Endothelial cell of umbilical vein (primary cell): ENCODE data around the gene WASL. TPM values are rescaled to one million over a fixed set of nuclear protein-coding genes. Genes with fewer than 3 reads are reported as not detected.
A peak's percentile ranks its signal among the peaks of the same experiment; 100 is the strongest.

ENCODE experiments used
- BruUV-seq: library from RNA; stranded (reverse); fragments of 400-500 nt; replicated peaks from 2 replicates; lab custom pipeline; 2021; lab: Mats Ljungman, UMichigan
- CTCF ChIA-PET: fragments of 300-600, 350-600 bp; sonication (Branson Sonifier 250); formaldehyde crosslinking; loops from one replicate; lab custom pipeline; 2021; ENCODE audit warnings: antibody characterized with exemption, inconsistent platforms; lab: Charles Lee
- POLR2A ChIA-PET: fragments of 300-600, 350-600 bp; sonication (Branson Sonifier 250); formaldehyde crosslinking; loops from one replicate; lab custom pipeline; 2021; ENCODE audit warnings: antibody characterized with exemption, inconsistent platforms; lab: Charles Lee
- DNase-seq: peaks from one replicate; pipeline ENCODE4 v3.0.0-alpha.2; 2011; ENCODE audit warnings: low read depth, low spot score
- FAIRE-seq: peaks from 2 replicates; lab custom pipeline; 2011; peaks lifted over from hg19 to GRCh38; lab: Jason Lieb, UNC
- H2AFZ ChIP-seq: 2 replicates; pipeline ENCODE4 v1.6.0; 2012; ENCODE audit warnings: low read depth, low read length, control low read depth, inconsistent platforms
- H3K27ac ChIP-seq: 2 replicates; pipeline ENCODE4 v1.5.1; 2011; ENCODE audit warnings: low read depth, mild to moderate bottlenecking, control low read depth, low read length, moderate library complexity; ENCODE audit not compliant: insufficient read depth
- H3K27me3 ChIP-seq, 2 experiments: 2 replicates each; pipeline versions ENCODE4 v1.6.0 to v1.6.1; 2011; ENCODE audit warnings: low read length in 2 of 2, mixed read lengths in 1 of 2; ENCODE audit not compliant: control insufficient read depth in 2 of 2, insufficient read depth in 2 of 2
- H3K36me3 ChIP-seq, 2 experiments: 2 replicates in 1 of 2; 3 replicates in 1 of 2; pipeline ENCODE4 v1.5.1; 2011; ENCODE audit warnings: low read length in 2 of 2, mild to moderate bottlenecking in 1 of 2, moderate library complexity in 1 of 2; ENCODE audit not compliant: control insufficient read depth in 2 of 2, insufficient read depth in 2 of 2; ENCODE audit errors: extremely low read depth in 1 of 2
- H3K4me1 ChIP-seq: 3 replicates; pipeline ENCODE4 v1.5.1; 2011; ENCODE audit warnings: mild to moderate bottlenecking, low read length; ENCODE audit not compliant: control insufficient read depth, insufficient read depth; ENCODE audit errors: extremely low read depth
- H3K4me2 ChIP-seq: 2 replicates; pipeline ENCODE4 v1.6.1; 2011; ENCODE audit warnings: low read length, control low read depth, mixed read lengths; ENCODE audit not compliant: insufficient read depth
- H3K4me3 ChIP-seq, 3 experiments: fragments of 200-600 bp in 1 of 3; sonication (generic), shearing (Covaris generic) in 1 of 3; replicated peaks in 1 of 3; 2 replicates each; pipeline ENCODE4 v1.5.1; 2011 to 2016; ENCODE audit warnings: control low read depth in 3 of 3, low read length in 3 of 3, mild to moderate bottlenecking in 2 of 3, inconsistent platforms in 1 of 3, low read depth in 1 of 3, moderate library complexity in 1 of 3; ENCODE audit not compliant: insufficient read depth in 1 of 3
- H3K79me2 ChIP-seq: 2 replicates; pipeline ENCODE4 v1.6.0; 2012; ENCODE audit warnings: low read length, inconsistent platforms; ENCODE audit not compliant: control insufficient read depth, insufficient read depth
- H3K9ac ChIP-seq: replicated peaks from 2 replicates; pipeline ENCODE3; 2011; ENCODE audit warnings: low read length, control low read depth; ENCODE audit not compliant: insufficient read depth; ENCODE audit errors: extremely low read depth
- H3K9me1 ChIP-seq: replicated peaks from 3 replicates; pipeline ENCODE4 v1.6.0; 2011; ENCODE audit warnings: mild to moderate bottlenecking, low read length; ENCODE audit not compliant: control insufficient read depth, insufficient read depth; ENCODE audit errors: extremely low read depth
- H3K9me3 ChIP-seq: replicated peaks from 2 replicates; pipeline ENCODE4 v1.5.1; 2012; ENCODE audit warnings: low read length, inconsistent platforms; ENCODE audit not compliant: control insufficient read depth, insufficient read depth
- H4K20me1 ChIP-seq: replicated peaks from 2 replicates; pipeline ENCODE3; 2011; ENCODE audit warnings: mild to moderate bottlenecking, low read length; ENCODE audit not compliant: control insufficient read depth, insufficient read depth; ENCODE audit errors: extremely low read depth
- EZH2 ChIP-seq: IDR thresholded peaks from 2 replicates; pipeline ENCODE4 v1.6.1; 2012; ENCODE audit warnings: borderline replicate concordance, low read depth, mild to moderate bottlenecking, moderate library complexity, low read length, inconsistent platforms; ENCODE audit not compliant: severe bottlenecking
- FOS ChIP-seq: IDR thresholded peaks from 2 replicates; pipeline ENCODE4 v1.6.1; 2011; ENCODE audit warnings: mild to moderate bottlenecking, low read length, moderate library complexity, borderline replicate concordance; ENCODE audit not compliant: insufficient read depth
- GATA2 ChIP-seq: IDR thresholded peaks from 2 replicates; pipeline ENCODE4 v1.7.0; 2011; ENCODE audit warnings: low read depth, mild to moderate bottlenecking, moderate library complexity, mixed read lengths, low read length; ENCODE audit not compliant: insufficient read length, insufficient read depth
- JUN ChIP-seq: IDR thresholded peaks from 2 replicates; pipeline ENCODE4 v1.6.1; 2011; ENCODE audit warnings: borderline replicate concordance, low read depth; ENCODE audit not compliant: insufficient read length, insufficient read depth
- MYC ChIP-seq: IDR thresholded peaks from one replicate; pipeline ENCODE4 v1.6.1; 2011; ENCODE audit warnings: mild to moderate bottlenecking, low read depth, low read length
- POLR2A ChIP-seq: IDR thresholded peaks from 2 replicates; pipeline ENCODE4 v1.6.1; 2012; ENCODE audit warnings: low read depth, mild to moderate bottlenecking, control low read depth, low read length
- POLR2AphosphoS5 ChIP-seq: IDR thresholded peaks from 2 replicates; pipeline ENCODE4 v1.6.1; 2012; ENCODE audit warnings: low read depth, mild to moderate bottlenecking, control low read depth, low read length, moderate library complexity; ENCODE audit not compliant: insufficient read depth
- dilution Hi-C: fragments of 300-500 bp; cut with MboI; formaldehyde crosslinking; loops from one replicate; pipeline ENCODE4 v1.15.0; 2019; ENCODE audit warnings: low sequenced_read_pairs; ENCODE audit not compliant: extremely low pct_ligation_motif_present
- intact Hi-C: fragments of 100-400 bp; cut with micrococcal nuclease; formaldehyde crosslinking; loops from one replicate; pipeline ENCODE4 v1.10.0; 2022
- polyA plus RNA-seq, 4 experiments: library from polyadenylated mRNA; depleted of rRNA in 3 of 4; stranded (reverse) in 3 of 4; unstranded in 1 of 4; fragments of >200 nt; gene quantifications; 2 replicates each; pipeline versions ENCODE4 v1.2.1 to v1.2.3, GENCODE V29; 2011 to 2012; ENCODE audit warnings: missing spikeins in 1 of 4
- total RNA-seq: library from RNA; stranded (reverse); gene quantifications from 2 replicates; pipeline ENCODE4 v1.2.3, GENCODE V29; 2021
- TF ChIP-seq, protein P1 (sequence below), 2 donors: IDR thresholded peaks; 1 replicate in 1 of 2; 2 replicates in 1 of 2; pipeline ENCODE4 v1.5.1; 2011; ENCODE audit warnings: low read length in 2 of 2, mild to moderate bottlenecking in 2 of 2, moderate library complexity in 2 of 2, control low read depth in 1 of 2, inconsistent platforms in 1 of 2, low read depth in 1 of 2; ENCODE audit not compliant: insufficient read depth in 1 of 2; ENCODE audit errors: extremely low read depth in 1 of 2
- TF ChIP-seq, protein P2 (sequence below): IDR thresholded peaks from 2 replicates; pipeline ENCODE4 v1.6.1; 2011; ENCODE audit not compliant: insufficient read depth, insufficient read length

WASL gene
- total and polyA plus RNA-seq, 2 donors (not counting 3 experiments of a cell fraction or from before 2014, with no cell fraction given), result 5.2 to 24.0 TPM

DNA sequence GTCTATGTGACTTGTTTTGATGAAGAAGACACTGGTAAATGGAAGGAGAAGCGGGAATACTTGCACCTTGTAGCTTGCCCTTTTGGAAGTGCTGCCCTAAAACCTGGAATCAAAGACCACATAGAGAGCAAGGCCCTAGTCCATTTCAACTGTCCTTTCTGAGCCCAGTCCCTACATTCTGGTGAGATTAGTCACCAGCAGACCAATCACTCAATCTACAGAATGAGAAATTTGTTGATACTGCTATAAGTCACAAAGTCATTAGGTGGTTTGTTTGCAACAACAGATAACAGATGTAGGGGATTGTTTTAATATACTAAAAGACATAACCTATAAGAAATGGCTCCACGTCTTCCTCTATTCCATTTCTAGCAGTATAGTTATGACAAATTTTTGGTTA is 33.6 kb downstream of the WASL start:
- no peak overlapping the region for H3K4me3 ChIP-seq
- peaks cover 19% of the 10 kb centered on the region for H3K4me1 ChIP-seq
- peaks cover 2% of the 10 kb centered on the region for H4K20me1 ChIP-seq
- FAIRE-seq (peak; percentile 50), DNase-seq (peak; percentile 34)
- no peak overlapping the region for H3K27ac ChIP-seq
- H3K9me3 ChIP-seq, result no peaks in the 10 kb centered on the region
- no peaks in the 10 kb centered on the region for H3K27me3 ChIP-seq
- peaks cover 44% of the 10 kb centered on the region for H3K79me2 ChIP-seq
- no peak overlapping the region for H3K4me2 ChIP-seq
- TF ChIP-seq, protein P1, sequence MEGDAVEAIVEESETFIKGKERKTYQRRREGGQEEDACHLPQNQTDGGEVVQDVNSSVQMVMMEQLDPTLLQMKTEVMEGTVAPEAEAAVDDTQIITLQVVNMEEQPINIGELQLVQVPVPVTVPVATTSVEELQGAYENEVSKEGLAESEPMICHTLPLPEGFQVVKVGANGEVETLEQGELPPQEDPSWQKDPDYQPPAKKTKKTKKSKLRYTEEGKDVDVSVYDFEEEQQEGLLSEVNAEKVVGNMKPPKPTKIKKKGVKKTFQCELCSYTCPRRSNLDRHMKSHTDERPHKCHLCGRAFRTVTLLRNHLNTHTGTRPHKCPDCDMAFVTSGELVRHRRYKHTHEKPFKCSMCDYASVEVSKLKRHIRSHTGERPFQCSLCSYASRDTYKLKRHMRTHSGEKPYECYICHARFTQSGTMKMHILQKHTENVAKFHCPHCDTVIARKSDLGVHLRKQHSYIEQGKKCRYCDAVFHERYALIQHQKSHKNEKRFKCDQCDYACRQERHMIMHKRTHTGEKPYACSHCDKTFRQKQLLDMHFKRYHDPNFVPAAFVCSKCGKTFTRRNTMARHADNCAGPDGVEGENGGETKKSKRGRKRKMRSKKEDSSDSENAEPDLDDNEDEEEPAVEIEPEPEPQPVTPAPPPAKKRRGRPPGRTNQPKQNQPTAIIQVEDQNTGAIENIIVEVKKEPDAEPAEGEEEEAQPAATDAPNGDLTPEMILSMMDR (IDR thresholded peaks at IDR 0.05; ENCODE audit: extremely low read depth in 1 of 2, insufficient read depth in 1 of 2, low read depth in 1 of 2, low read length in 2 of 2), result no peak
- TF ChIP-seq, protein P2, sequence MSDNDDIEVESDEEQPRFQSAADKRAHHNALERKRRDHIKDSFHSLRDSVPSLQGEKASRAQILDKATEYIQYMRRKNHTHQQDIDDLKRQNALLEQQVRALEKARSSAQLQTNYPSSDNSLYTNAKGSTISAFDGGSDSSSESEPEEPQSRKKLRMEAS, result no peak
- no peak for TF ChIP-seq JUN
- peak; percentile 53 for TF ChIP-seq GATA2
- TF ChIP-seq MYC, result no peak
- no peak for TF ChIP-seq POLR2AphosphoS5
- TF ChIP-seq POLR2A, result no peak
- peak; percentile 52 for TF ChIP-seq FOS
- TF ChIP-seq EZH2, result no peak
- CTCF ChIA-PET, result no interaction called here
- H3K9ac ChIP-seq, result no peak overlapping the region
- H3K9me1 ChIP-seq, result no peaks in the 10 kb centered on the region
- POLR2A ChIA-PET, result no interaction called here
- dilution Hi-C loops (no loop called here), intact Hi-C loops (no loop called here)
- no peak overlapping the region for H2AFZ ChIP-seq
- BruUV-seq, result no TSS peak
- no peaks in the 10 kb centered on the region for H3K36me3 ChIP-seq
